Fibroblast of lung (primary cell): ENCODE results near the gene CDC123. TPM values are rescaled to one million over a fixed set of nuclear protein-coding genes. Genes with fewer than 3 reads are reported as not detected.

Experiments
- DNase-seq, 2 donors: peaks; one replicate each; pipeline versions ENCODE4 v3.0.0 to v3.0.0-alpha.2; 2010; ENCODE audit warnings: low read depth in 2 of 2
- H2AFZ ChIP-seq: 2 replicates; pipeline ENCODE4 v1.5.1; 2012; ENCODE audit warnings: low read length, control low read depth, inconsistent platforms
- H3K27ac ChIP-seq: 2 replicates; pipeline ENCODE4 v1.5.1; 2011; ENCODE audit warnings: low read length, control low read depth; ENCODE audit not compliant: insufficient read depth
- H3K27me3 ChIP-seq: 2 replicates; pipeline ENCODE4 v1.5.1; 2011; ENCODE audit warnings: mild to moderate bottlenecking, low read length; ENCODE audit not compliant: control insufficient read depth, insufficient read depth
- H3K36me3 ChIP-seq: 2 replicates; pipeline ENCODE4 v1.5.1; 2011; ENCODE audit warnings: low read length; ENCODE audit not compliant: control insufficient read depth, insufficient read depth
- H3K4me1 ChIP-seq: 2 replicates; pipeline ENCODE4 v1.5.1; 2011; ENCODE audit warnings: low read length; ENCODE audit not compliant: control insufficient read depth, insufficient read depth; ENCODE audit errors: extremely low read depth
- H3K4me2 ChIP-seq: 2 replicates; pipeline ENCODE4 v1.5.1; 2011; ENCODE audit warnings: low read length, control low read depth; ENCODE audit not compliant: insufficient read depth; ENCODE audit errors: extremely low read depth
- H3K4me3 ChIP-seq, 4 experiments: fragments of 200-600 bp in 1 of 4; sonication (generic) in 1 of 4; replicated peaks in 1 of 4; 2 replicates each; pipeline ENCODE4 v1.5.1; 2011 to 2016; ENCODE audit warnings: low read length in 4 of 4, low read depth in 3 of 4, mild to moderate bottlenecking in 3 of 4, control low read depth in 2 of 4, inconsistent platforms in 1 of 4, mixed read lengths in 1 of 4; ENCODE audit not compliant: insufficient read depth in 1 of 4; ENCODE audit errors: control extremely low read depth in 1 of 4
- H3K79me2 ChIP-seq: 2 replicates; pipeline ENCODE4 v1.5.1; 2012; ENCODE audit warnings: mild to moderate bottlenecking, low read length, inconsistent platforms; ENCODE audit not compliant: control insufficient read depth, insufficient read depth
- H3K9ac ChIP-seq: 2 replicates; pipeline ENCODE4 v1.5.1; 2011; ENCODE audit warnings: mild to moderate bottlenecking, low read length, control low read depth; ENCODE audit not compliant: insufficient read depth
- H3K9me3 ChIP-seq: 2 replicates; pipeline ENCODE4 v1.5.1; 2012; ENCODE audit warnings: low read depth, low read length; ENCODE audit not compliant: control insufficient read depth, insufficient read depth
- H4K20me1 ChIP-seq: 2 replicates; pipeline ENCODE4 v1.5.1; 2011; ENCODE audit warnings: low read length; ENCODE audit not compliant: control insufficient read depth, insufficient read depth; ENCODE audit errors: extremely low read depth
- CTCF ChIP-seq, 2 donors: IDR thresholded peaks in 1 of 2; conservative IDR thresholded peaks in 1 of 2; 1 replicate in 1 of 2; 2 replicates in 1 of 2; pipeline ENCODE4 v1.5.1; 2011 to 2012; ENCODE audit warnings: low read length in 2 of 2, control low read depth in 1 of 2, inconsistent platforms in 1 of 2, low read depth in 1 of 2, mild to moderate bottlenecking in 1 of 2
- EZH2 ChIP-seq: IDR thresholded peaks from 2 replicates; pipeline ENCODE4 v1.5.1; 2012; ENCODE audit warnings: low read length, control low read depth, mild to moderate bottlenecking; ENCODE audit errors: missing control alignments
- polyA plus RNA-seq, 2 donors: library from polyadenylated mRNA; depleted of rRNA in 1 of 2; stranded (reverse) in 1 of 2; unstranded in 1 of 2; fragments of >200 nt; gene quantifications; 2 replicates each; pipeline ENCODE4 v1.2.1, GENCODE V29; 2011 to 2012; ENCODE audit warnings: missing spikeins in 1 of 2
- total RNA-seq: library from RNA; depleted of rRNA; stranded (reverse); fragments of >200 nt; gene quantifications from 2 replicates; pipeline ENCODE4 v1.2.1, GENCODE V29; 2014

Gene CDC123
- total and polyA plus RNA-seq, 2 donors (not counting 1 experiment from before 2014, with no cell fraction given): 144 to 172 TPM

- H3K36me3 ChIP-seq: peaks cover 2% of the 10 kb centered on the region
- no peak overlapping the region for H2AFZ ChIP-seq
- no peaks in the 10 kb centered on the region for H3K27me3 ChIP-seq
- peaks cover under 1% of the 10 kb centered on the region for H3K79me2 ChIP-seq
- H3K9ac ChIP-seq: no peak overlapping the region
- DNase-seq: no peak
- no peak overlapping the region for H3K27ac ChIP-seq
- no peak overlapping the region for H3K4me3 ChIP-seq
- no peaks in the 10 kb centered on the region for H4K20me1 ChIP-seq
- TF ChIP-seq CTCF (conservative IDR thresholded peaks at IDR 0.05 in 1 of 2, IDR thresholded peaks at IDR 0.05 in 1 of 2; ENCODE audit: low read depth in 1 of 2, low read length in 2 of 2) (no peak), EZH2 (no peak)
- no peaks in the 10 kb centered on the region for H3K9me3 ChIP-seq
- H3K4me2 ChIP-seq: no peak overlapping the region
- H3K4me1 ChIP-seq: peaks cover 4% of the 10 kb centered on the region
Observed at GRCh38 chr10:12212454-12212853, 16.5 kb downstream of the CDC123 start.

GRCh38 chr10:12213621-12214020 lies 17.6 kb downstream of the CDC123 start:
- Histone ChIP-seq H3K4me1 (peaks cover 4% of the 10 kb centered on the region), H4K20me1 (no peaks in the 10 kb centered on the region), H3K27ac (no peak overlapping the region), H3K36me3 (peaks cover 3% of the 10 kb centered on the region), H3K9me3 (no peaks in the 10 kb centered on the region), H3K27me3 (no peaks in the 10 kb centered on the region), H3K4me3 (no peak overlapping the region), H3K9ac (no peak overlapping the region), H3K79me2 (no peaks in the 10 kb centered on the region), H2AFZ (no peak overlapping the region), H3K4me2 (no peak overlapping the region)
- no peak for TF ChIP-seq CTCF (conservative IDR thresholded peaks at IDR 0.05 in 1 of 2, IDR thresholded peaks at IDR 0.05 in 1 of 2; ENCODE audit: low read depth in 1 of 2, low read length in 2 of 2)
- no peak for TF ChIP-seq EZH2
- DNase-seq: no peak

GRCh38 chr10:12214093-12214492 lies 18.1 kb downstream of the CDC123 start:
- DNase-seq: no peak
- H2AFZ ChIP-seq: no peak overlapping the region
- no peak overlapping the region for H3K9ac ChIP-seq
- peaks cover 7% of the 10 kb centered on the region for H3K36me3 ChIP-seq
- no peak overlapping the region for H3K4me3 ChIP-seq
- H3K9me3 ChIP-seq: no peaks in the 10 kb centered on the region
- H3K27ac ChIP-seq: no peak overlapping the region
- TF ChIP-seq EZH2 (no peak), CTCF (conservative IDR thresholded peaks at IDR 0.05 in 1 of 2, IDR thresholded peaks at IDR 0.05 in 1 of 2; ENCODE audit: low read depth in 1 of 2, low read length in 2 of 2) (no peak)
- no peaks in the 10 kb centered on the region for H4K20me1 ChIP-seq
- H3K27me3 ChIP-seq: no peaks in the 10 kb centered on the region
- H3K4me2 ChIP-seq: no peak overlapping the region
- H3K4me1 ChIP-seq: peaks cover 4% of the 10 kb centered on the region
- no peaks in the 10 kb centered on the region for H3K79me2 ChIP-seq
